CD4-positive, alpha-beta T cell treated with Interleukin-4 for 1 hour (primary cell): ENCODE data around the gene FADS1.

Experiments used
- DNase-seq, 2 donors: peaks; one replicate each; pipeline ENCODE4 v3.0.0-alpha.2; 2020 to 2022

The FADS1 gene

DNA sequence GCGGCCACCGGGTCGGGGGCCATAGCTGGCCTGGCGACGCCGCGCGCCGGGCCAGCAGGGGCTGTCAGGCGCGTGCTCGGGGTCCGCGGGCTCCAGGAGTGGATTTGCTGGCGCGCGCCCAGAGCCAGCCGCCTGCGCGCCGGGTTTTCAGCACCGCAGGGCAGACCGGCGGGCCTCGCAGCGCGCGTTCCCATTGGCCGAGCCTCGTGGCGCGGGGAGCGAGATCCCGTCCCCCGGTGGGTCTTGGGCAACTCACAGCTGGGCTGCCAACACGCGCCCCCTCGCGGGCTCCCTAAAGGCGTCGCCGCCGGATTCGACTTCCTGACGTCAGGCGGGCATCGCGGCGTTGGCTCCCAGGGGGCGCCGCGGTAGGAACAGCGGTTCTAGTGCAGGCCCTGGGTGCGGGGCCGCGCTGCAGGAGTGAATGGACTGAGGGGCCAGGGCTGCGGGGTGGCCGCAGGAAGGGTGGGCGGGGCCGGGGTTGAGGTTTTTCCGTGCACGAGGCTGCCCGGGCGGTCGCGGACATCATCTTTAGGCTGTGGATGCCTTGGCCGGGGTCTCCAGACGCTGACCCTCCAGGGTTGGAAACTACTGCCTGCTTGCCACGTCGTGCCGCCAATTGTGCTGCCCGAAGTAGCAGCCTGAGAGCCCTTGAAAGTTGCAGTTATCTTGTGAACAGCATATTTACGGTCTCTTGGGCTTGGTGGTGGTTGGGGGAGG is at the start of gene FADS1:
FADS1 (minus strand) TSS at position 268 of the 720 bp plus-strand sequence; CDS start at position 194, 74 bp downstream.
- DNase-seq, result peak; percentile 78 to 84

GRCh38 chr11:61866231-61866957 is 49.6 kb upstream of the FADS1 start:
- DNase-seq, result no peak

DNA sequence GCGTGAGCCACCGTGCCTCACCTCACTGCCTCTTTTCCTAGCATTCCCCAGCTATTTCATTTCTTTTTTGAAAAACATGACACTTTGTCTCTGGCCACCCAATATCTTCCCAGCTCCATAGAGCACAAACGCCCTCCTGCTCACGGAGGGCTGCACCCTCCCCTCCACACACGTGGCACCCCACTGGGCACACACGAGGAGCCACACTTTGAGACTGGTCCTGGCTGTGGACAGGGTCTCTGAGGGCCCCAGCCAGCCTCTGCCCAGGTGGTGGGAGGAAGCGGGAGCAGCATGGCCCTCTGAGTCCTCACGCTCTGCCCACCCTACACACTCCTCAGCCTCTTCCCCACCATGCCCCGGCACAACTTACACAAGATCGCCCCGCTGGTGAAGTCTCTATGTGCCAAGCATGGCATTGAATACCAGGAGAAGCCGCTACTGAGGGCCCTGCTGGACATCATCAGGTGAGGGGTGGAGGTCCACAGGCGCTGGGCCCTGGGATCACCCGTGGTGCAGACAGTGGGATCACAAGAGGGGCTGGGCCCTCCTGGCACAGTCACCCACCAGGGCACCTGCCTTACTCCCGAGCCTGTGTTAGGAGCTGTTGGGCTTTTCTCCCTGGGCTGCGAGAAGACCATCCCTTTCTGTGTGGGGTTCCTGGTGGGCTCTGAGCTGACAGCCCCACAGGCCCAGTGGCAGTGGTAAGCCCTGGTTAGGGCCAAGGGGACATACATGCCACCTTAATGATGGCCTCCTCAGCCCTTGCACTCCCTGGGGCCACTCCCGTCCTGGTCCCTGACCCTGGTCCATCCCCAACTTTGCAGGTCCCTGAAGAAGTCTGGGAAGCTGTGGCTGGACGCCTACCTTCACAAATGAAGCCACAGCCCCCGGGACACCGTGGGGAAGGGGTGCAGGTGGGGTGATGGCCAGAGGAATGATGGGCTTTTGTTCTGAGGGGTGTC is 48.3 kb upstream of the FADS1 start:
- no peak for DNase-seq

DNA sequence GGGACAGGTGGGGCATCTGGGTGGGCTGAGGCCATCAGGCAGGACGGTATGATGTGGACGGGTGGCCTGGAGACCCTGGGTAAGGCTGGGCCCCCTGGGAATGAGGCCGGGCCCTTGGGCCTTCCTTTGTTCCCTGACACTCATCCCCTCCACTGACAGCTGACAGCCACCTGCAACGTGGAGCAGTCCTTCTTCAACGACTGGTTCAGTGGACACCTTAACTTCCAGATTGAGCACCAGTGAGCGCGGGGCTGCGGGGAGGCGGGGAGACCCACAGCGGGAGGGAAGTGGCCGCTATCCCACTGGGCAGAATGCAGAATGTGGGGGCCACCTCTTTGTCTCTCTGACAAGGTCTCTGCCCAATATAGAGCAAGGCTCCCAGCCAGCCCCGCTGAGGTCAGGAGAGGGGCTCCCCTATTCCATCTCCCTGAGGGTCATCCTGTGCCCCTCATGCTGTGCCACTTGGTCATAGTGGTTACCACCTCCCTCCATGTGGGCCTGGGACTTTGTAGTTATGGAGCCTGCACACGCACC is 46.8 kb upstream of the FADS1 start:
- DNase-seq, result no peak

DNA sequence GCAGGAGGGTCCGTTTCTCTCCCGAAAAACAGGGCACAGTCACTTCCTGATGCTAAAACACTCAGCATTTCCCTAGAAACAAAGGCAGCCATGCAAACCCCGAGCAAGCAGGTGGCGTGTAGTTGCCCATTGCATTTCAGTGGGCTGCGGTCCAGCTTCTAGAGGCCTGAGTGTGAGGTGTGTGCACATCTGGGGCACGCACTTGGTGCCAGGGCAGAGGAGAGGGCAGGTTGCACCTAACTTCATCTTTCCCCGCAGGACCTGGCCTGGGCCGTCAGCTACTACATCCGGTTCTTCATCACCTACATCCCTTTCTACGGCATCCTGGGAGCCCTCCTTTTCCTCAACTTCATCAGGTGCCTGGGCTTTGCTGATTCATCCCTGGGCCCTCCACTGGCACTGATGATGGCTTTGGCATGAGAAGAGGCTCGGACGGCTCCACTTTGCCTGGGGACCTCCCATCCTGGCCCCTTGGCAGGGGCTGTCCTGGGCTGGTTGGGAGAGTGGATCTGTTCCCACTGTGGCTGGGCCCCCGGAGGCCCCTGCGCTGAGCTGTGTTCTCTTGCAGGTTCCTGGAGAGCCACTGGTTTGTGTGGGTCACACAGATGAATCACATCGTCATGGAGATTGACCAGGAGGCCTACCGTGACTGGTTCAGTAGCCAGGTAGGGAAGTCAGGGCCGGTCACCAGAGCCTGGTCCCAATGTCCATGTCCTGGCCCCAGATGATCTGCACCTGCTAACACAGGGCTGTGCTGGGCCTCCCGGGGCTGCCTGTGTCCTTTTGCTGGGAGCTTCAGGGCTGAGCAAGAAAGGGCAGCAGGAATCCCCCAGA is 46.1 kb upstream of the FADS1 start:
- DNase-seq, result no peak

- no peak for DNase-seq
Measured at GRCh38 chr11:61861634-61862033, 44.8 kb upstream of the FADS1 start.

- DNase-seq, result no peak
Measured at GRCh38 chr11:61860054-61860903, 43.5 kb upstream of the FADS1 start.

DNA sequence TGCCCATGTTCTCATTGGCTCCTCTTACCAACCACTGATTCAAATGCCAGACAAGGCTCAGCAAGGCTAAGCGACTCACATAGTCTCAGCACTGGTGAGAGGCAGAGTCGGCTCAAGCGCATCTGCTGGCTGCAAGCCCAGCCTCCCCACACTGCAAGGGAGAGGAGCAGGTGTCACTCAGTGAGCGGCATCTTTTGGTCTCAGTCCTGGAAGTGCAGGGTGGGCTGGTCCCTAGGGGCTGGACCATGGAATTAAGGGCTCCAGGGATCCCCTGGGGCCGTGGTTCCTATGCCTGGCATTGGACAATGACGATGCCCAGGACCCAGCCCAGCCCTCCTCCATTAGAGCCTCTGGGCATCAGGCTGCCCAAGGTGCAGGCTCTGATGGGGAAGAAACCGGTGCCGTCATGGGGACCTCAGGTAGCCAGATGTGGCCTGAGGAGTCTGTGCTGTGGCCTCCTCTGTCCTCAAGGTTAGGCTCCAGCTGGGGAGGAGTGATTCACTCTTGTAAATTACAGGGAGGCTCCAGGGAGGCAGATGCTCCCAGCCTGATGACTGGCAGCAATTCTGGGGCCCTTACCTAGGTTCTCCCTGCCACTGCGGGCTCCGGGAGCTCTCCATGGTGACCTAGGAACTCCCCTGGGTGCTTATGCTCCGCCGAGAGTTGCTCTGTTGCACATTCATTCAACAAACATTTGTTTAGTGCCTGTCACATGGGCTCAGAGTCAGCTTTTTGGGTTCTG is 39.3 kb upstream of the FADS1 start:
- no peak for DNase-seq

DNA sequence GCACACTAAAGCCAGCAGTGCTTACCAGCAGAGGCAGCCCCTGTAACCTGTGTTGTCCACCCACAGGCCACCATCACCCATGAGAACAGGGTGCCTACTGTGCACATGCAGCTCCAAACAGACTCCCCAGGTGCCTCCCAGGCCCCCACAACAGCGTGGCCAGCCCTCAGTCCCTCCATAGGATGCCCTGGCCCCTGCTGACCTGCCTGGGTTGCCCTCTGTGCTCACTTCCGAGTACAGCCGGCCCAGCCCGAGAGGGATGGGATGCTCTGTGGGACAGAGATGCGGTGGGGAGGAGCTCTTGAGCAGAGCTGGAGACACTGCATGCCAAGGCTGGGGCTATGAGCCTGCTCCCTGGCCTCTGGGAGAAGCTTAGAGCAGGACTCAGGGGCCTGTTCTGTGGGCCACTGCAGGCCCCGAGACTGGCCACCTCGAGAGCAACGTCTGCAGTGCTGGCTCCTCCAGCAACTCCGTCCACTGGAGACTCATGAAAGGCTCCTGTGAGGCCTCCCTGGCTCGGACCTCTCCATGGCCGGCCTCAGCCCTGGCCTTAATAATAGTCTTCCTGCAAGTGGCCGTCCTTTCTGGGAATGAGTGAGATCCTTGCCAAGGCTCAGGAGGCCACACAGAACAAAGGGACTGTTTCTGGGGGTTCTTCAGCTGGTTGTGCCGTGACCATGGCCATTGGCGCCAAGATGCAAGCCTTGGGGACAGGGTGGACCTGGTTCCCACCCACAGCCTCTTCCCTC is 38.3 kb upstream of the FADS1 start:
- DNase-seq, result no peak

- no peak for DNase-seq
Measured at GRCh38 chr11:61854206-61854895, 37.5 kb upstream of the FADS1 start.

GRCh38 chr11:61853698-61854169 is 36.9 kb upstream of the FADS1 start:
- no peak for DNase-seq

- no peak for DNase-seq
Measured at GRCh38 chr11:61851900-61852295, 35.1 kb upstream of the FADS1 start.

DNA sequence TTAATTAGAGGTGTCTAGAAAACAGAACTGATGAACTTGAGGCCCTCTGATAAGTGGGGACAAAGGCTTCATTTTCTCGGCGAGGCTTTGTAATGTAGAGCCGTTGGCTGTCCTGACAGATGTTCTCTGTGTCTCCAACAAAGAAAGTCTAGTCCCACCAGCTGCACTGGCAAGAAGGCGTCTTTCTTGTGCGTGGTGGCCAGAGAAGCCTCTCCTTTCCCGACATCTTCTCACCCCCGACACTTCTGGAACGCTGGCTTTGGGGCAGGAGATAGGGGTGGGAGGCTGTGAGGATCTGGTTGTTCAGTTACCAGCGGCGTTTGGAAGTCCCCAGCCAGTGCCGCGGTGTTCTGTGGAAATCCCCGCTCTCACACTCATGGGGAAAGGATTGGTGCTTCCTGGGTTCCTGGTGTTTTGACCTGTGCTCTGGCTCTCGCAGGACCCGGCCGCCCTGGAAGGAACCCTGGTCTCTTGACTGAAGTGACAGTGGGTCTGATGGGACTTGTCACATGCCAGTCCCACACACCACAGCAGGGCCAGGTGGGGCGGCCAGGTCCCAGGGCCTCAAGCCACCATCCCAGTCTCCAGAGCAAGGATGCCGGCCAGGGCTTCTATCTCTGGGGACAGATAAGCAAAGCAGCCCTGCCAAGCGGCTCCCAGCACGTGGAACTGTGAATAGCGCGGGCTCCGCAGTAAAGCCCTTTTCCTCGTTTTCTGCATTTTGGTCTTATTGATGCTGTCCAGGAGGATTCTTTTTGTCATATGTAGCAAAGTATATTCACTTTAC is 34.5 kb upstream of the FADS1 start:
- DNase-seq, result no peak

DNA sequence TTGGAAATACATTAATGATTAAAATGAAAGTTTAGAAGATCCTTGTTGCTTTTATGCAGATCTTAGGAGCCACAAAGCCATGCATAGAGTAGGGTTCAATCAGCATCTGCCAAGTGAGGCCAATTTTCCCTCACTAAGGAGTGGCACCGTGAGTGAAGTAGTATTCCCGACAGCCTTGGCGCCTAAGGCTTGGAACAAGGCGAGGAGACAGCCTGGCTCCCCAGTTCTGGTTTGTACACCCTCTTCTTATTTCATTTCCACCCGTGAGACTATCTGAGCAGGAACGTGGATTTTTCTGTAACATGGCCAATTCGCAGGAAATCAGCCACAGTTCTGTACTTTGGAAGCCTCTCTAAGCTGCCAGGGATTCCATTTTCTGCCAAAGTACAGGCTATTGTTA is 33.9 kb upstream of the FADS1 start:
- no peak for DNase-seq

GRCh38 chr11:61848631-61849030 is 31.8 kb upstream of the FADS1 start:
- no peak for DNase-seq

DNA sequence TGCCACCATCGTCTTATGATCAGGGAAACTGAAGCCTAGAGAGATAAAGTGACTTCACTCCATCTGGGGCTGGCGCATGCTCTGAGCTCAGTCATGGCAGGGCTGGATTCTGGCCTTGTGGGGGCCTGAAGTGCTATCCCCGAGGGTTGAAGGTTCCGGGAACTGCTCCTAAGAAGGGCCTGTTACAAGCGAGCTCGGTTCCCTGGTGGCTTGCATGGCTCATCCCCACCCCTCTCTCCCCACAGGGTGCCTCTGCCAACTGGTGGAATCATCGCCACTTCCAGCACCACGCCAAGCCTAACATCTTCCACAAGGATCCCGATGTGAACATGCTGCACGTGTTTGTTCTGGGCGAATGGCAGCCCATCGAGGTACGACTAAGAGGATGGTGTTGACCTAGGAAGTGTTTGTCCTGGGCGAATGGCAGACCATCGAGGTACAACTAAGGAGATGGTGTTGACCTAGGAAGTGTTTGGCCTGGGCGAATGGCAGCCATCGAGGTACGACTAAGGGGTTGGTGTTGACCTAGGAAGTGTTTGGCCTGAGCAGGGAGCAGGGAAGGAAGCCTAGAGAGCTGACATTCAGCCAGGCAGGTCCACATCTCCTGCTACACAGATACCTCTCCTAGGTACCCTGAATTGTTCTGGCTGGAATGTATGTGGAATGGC is 31.2 kb upstream of the FADS1 start:
- no peak for DNase-seq

GRCh38 chr11:61846362-61847020 is 29.7 kb upstream of the FADS1 start:
- no peak for DNase-seq
